Putamen (tissue), 1 donor: ENCODE data around the gene CHRNA5.

ENCODE experiments used
- DNase-seq: peaks from one replicate; pipeline ENCODE4 v3.0.0-alpha.2; 2016; ENCODE audit warnings: low spot score

Gene CHRNA5

GRCh38 chr15:78620527-78621421 lies 55.5 kb downstream of the CHRNA5 start, which contains the start of gene CHRNA3:
TSS of gene CHRNA3 (minus strand) at chr15:78620996. CDS start at chr15:78620794, 202 bp downstream.
- no peak for DNase-seq

GRCh38 chr15:78621810-78622402 lies 56.6 kb downstream of the CHRNA5 start:
- DNase-seq, result no peak

- DNase-seq, result no peak
Measured at GRCh38 chr15:78623786-78624497, 58.6 kb downstream of the CHRNA5 start.

GRCh38 chr15:78624651-78625590 lies 59.6 kb downstream of the CHRNA5 start:
- DNase-seq, result no peak

GRCh38 chr15:78625606-78626280 lies 60.4 kb downstream of the CHRNA5 start:
- no peak for DNase-seq

GRCh38 chr15:78626381-78626995 lies 61.2 kb downstream of the CHRNA5 start:
- no peak for DNase-seq

GRCh38 chr15:78627348-78627747 lies 62.0 kb downstream of the CHRNA5 start:
- DNase-seq, result no peak

- no peak for DNase-seq
Measured at GRCh38 chr15:78628227-78628626, 62.9 kb downstream of the CHRNA5 start.

- no peak for DNase-seq
Measured at GRCh38 chr15:78629031-78629715, 63.9 kb downstream of the CHRNA5 start.

GRCh38 chr15:78629716-78630065 lies 64.4 kb downstream of the CHRNA5 start:
- DNase-seq, result no peak

- DNase-seq, result no peak
Measured at GRCh38 chr15:78630886-78631633, 65.7 kb downstream of the CHRNA5 start.

GRCh38 chr15:78633348-78633747 lies 68.0 kb downstream of the CHRNA5 start:
- DNase-seq, result no peak

GRCh38 chr15:78634210-78635145 lies 69.2 kb downstream of the CHRNA5 start:
- DNase-seq, result no peak

GRCh38 chr15:78635346-78635745 lies 70.0 kb downstream of the CHRNA5 start:
- DNase-seq, result no peak

- DNase-seq, result no peak
Measured at GRCh38 chr15:78636378-78636859, 71.1 kb downstream of the CHRNA5 start.

GRCh38 chr15:78637776-78638435 lies 72.6 kb downstream of the CHRNA5 start:
- DNase-seq, result no peak

- no peak for DNase-seq
Measured at GRCh38 chr15:78638658-78639314, 73.5 kb downstream of the CHRNA5 start.
